Epithelial cell of prostate (primary cell): ENCODE measurements around the gene SCGB3A2.
"Not testable (repeated sequence)": the region's sequence is repeated elsewhere in the genome, so short reads cannot be mapped to it uniquely, and the experiment has no call there.

ENCODE experiments used
- DNase-seq: peaks from one replicate; pipeline ENCODE4 v3.0.0-alpha.2; 2011; ENCODE audit warnings: low read depth, low spot score
- H3K27ac ChIP-seq: fragments of 450-650 bp; 2 replicates; pipeline ENCODE4 v1.5.1; 2017; ENCODE audit warnings: mild to moderate bottlenecking

The SCGB3A2 gene

GRCh38 chr5:147860641-147861025, 17.9 kb upstream of the SCGB3A2 start:
- no peak overlapping the region for H3K27ac ChIP-seq
- DNase-seq: no peak

GRCh38 chr5:147863454-147864158, 14.9 kb upstream of the SCGB3A2 start:
- DNase-seq: no peak
- H3K27ac ChIP-seq: no peak overlapping the region

- no peak overlapping the region for H3K27ac ChIP-seq
- DNase-seq: no peak
Observed at GRCh38 chr5:147869112-147869511, 9.4 kb upstream of the SCGB3A2 start.

GRCh38 chr5:147869892-147870291, 8.6 kb upstream of the SCGB3A2 start:
- H3K27ac ChIP-seq: not testable (repeated sequence)

GRCh38 chr5:147871980-147872549, 6.4 kb upstream of the SCGB3A2 start:
- not testable (repeated sequence) for DNase-seq, H3K27ac ChIP-seq

More at GRCh38 chr5:147869892-147870291, 8.6 kb upstream of the SCGB3A2 start:
- DNase-seq: not testable (repeated sequence)

GRCh38 chr5:147872744-147873435, 5.6 kb upstream of the SCGB3A2 start:
- DNase-seq, H3K27ac ChIP-seq: not testable (repeated sequence)

- DNase-seq, H3K27ac ChIP-seq: not testable (repeated sequence)
Observed at GRCh38 chr5:147874118-147874875, 4.2 kb upstream of the SCGB3A2 start.

GRCh38 chr5:147874910-147875367, 3.6 kb upstream of the SCGB3A2 start:
- no peak for DNase-seq
- no peak overlapping the region for H3K27ac ChIP-seq

GRCh38 chr5:147876141-147876540, 2.4 kb upstream of the SCGB3A2 start:
- no peak for DNase-seq
- H3K27ac ChIP-seq: no peak overlapping the region

- H3K27ac ChIP-seq: no peak overlapping the region
- no peak for DNase-seq
Observed at GRCh38 chr5:147876626-147877025, 1.9 kb upstream of the SCGB3A2 start.

- no peak for DNase-seq
- H3K27ac ChIP-seq: no peak overlapping the region
Observed at GRCh38 chr5:147879784-147880183, 1.3 kb downstream of the SCGB3A2 start.

GRCh38 chr5:147880487-147880886, 2.0 kb downstream of the SCGB3A2 start:
- H3K27ac ChIP-seq: no peak overlapping the region
- DNase-seq: no peak

- H3K27ac ChIP-seq: no peak overlapping the region
- no peak for DNase-seq
Observed at GRCh38 chr5:147882586-147883313, 4.2 kb downstream of the SCGB3A2 start.

GRCh38 chr5:147887026-147887627, 8.6 kb downstream of the SCGB3A2 start:
- no peak for DNase-seq
- H3K27ac ChIP-seq: peak overlapping the region; percentile 47

- H3K27ac ChIP-seq: peak overlapping the region; percentile 47
- DNase-seq: peak; percentile 45
Observed at GRCh38 chr5:147887930-147888329, 9.4 kb downstream of the SCGB3A2 start.

GRCh38 chr5:147892696-147893296, 14.3 kb downstream of the SCGB3A2 start:
- peak overlapping the region; percentile 76 for H3K27ac ChIP-seq
- no peak for DNase-seq

GRCh38 chr5:147893820-147894219, 15.3 kb downstream of the SCGB3A2 start:
- DNase-seq: no peak

GRCh38 chr5:147895864-147896263, 17.4 kb downstream of the SCGB3A2 start:
- no peak for DNase-seq
- no peak overlapping the region for H3K27ac ChIP-seq

More at GRCh38 chr5:147893820-147894219, 15.3 kb downstream of the SCGB3A2 start:
- H3K27ac ChIP-seq: peak overlapping the region; percentile 76

- DNase-seq: no peak
- H3K27ac ChIP-seq: peak overlapping the region; percentile 72
Observed at GRCh38 chr5:147898875-147899401, 20.4 kb downstream of the SCGB3A2 start.
